ENCODE data around the gene MUC5B.

The MUC5B gene

GRCh38 chr11:1291295-1292017, 68.6 kb downstream of the MUC5B start:
- no peak overlapping the region for H3K4me3 ChIP-seq (replicated peaks; ENCODE audit: low read depth, low read length)
- no peak for DNase-seq (ENCODE audit: extremely low read depth, low read depth)
- TF ChIP-seq CTCF (IDR thresholded peaks at IDR 0.05; ENCODE audit: low read depth, low read length, missing control alignments), result no peak

DNA sequence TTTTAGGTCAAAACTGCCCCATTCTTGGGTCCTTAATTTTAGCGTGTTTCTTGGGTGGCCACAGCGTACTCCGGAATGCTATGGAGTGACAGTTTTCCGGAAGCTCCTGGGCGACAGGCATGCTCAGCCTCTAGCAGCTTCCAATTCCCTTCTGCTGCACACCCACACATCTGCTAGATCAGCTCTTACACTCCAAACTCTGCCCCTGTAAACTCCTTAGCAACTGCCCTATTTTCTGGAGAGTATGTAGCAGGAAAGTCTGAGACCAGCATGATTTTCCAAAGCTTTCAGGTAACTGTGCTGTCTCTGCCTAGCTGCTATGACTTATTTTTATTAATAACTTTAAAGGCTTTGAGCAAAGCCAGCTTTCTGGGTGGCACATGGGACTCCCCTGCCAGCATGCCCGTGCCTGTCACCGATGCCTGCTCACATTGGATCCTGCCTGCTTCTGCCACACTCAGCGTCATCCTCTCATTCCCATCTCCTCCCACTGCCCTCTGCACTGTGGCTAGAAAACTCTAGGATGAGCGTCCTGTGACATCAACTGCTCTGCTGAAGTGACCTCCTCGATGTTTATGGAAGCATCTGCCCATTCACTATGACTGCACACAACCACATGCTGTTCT, 69.3 kb downstream of the MUC5B start:
- H3K4me3 ChIP-seq (replicated peaks; ENCODE audit: low read depth, low read length), result no peak overlapping the region
- no peak for TF ChIP-seq CTCF (IDR thresholded peaks at IDR 0.05; ENCODE audit: low read depth, low read length, missing control alignments)
- DNase-seq (ENCODE audit: extremely low read depth, low read depth), result no peak

- TF ChIP-seq CTCF (IDR thresholded peaks at IDR 0.05; ENCODE audit: low read depth, low read length, missing control alignments), result no peak
- no peak for DNase-seq (ENCODE audit: extremely low read depth, low read depth)
- no peak overlapping the region for H3K4me3 ChIP-seq (replicated peaks; ENCODE audit: low read depth, low read length)
Observed at GRCh38 chr11:1292644-1293618, 70.1 kb downstream of the MUC5B start.

GRCh38 chr11:1293619-1294015, 70.8 kb downstream of the MUC5B start:
- no peak for TF ChIP-seq CTCF (IDR thresholded peaks at IDR 0.05; ENCODE audit: low read depth, low read length, missing control alignments)
- DNase-seq (ENCODE audit: extremely low read depth, low read depth), result no peak
- H3K4me3 ChIP-seq (replicated peaks; ENCODE audit: low read depth, low read length), result no peak overlapping the region

DNA sequence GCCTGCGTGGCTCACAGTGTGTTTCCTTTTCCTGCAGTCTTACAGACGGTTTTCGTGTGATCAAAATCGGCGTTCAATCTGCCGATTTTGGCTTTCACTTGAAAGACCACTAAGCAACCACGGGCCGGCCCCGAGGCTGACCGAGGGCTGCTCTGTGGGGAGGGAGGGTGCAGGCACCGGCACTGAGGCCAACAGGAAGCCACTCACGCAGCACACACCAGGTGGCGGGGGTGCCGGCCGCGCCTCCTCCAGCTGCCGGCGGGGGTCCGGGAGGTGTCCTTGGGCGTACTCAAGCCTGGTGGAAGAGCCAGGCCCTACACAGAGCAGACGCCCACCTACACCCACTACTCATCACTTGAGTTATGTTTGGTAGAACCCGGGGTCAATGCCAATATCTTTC, 72.2 kb downstream of the MUC5B start:
- H3K4me3 ChIP-seq (replicated peaks; ENCODE audit: low read depth, low read length), result no peak overlapping the region
- no peak for DNase-seq (ENCODE audit: extremely low read depth, low read depth)
- TF ChIP-seq CTCF (IDR thresholded peaks at IDR 0.05; ENCODE audit: low read depth, low read length, missing control alignments), result no peak

DNA sequence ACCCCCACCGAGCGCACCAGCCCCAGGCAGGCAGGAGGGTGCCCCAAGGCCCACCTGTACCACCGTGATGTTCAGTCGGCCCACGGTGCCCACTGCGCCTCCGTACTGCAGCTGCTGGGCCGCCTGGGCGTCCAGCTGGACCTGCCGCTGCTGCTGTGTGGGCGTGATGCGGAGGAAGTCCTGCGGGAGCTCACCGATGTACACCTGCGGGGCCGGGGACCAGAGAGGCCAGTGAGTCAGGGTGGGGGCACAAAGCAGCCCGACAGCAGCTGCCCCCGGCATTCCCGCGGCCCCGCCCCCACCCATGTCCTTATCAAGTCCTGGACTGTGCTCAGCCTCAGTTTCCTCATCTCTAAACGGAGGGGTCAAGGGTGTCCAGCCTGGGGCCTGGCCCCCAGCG, 72.7 kb downstream of the MUC5B start:
- no peak for DNase-seq (ENCODE audit: extremely low read depth, low read depth)
- TF ChIP-seq CTCF (IDR thresholded peaks at IDR 0.05; ENCODE audit: low read depth, low read length, missing control alignments), result no peak
- no peak overlapping the region for H3K4me3 ChIP-seq (replicated peaks; ENCODE audit: low read depth, low read length)
